HG03039 (cell line): Measurements from ENCODE around the gene UCN3.
"Not testable (repeated sequence)": the region's sequence is repeated elsewhere in the genome, so short reads cannot be mapped to it uniquely, and the experiment has no call there.

Experiments
- ATAC-seq: cut with Tn5 transposase; IDR thresholded peaks from one replicate; pipeline ENCODE4 v1.9.1; 2021; ENCODE audit warnings: mild to moderate bottlenecking, moderate library complexity; ENCODE audit not compliant: unreplicated experiment

UCN3 gene

GRCh38 chr10:5404208-5405041, 39.7 kb downstream of the UCN3 start, which contains the start of gene TUBAL3:
Gene TUBAL3 (minus strand): TSS chr10:5404828. CDS start chr10:5404792, 36 bp downstream.
- ATAC-seq, result no peak

- ATAC-seq, result no peak
Observed at GRCh38 chr10:5406918-5407317, 42.2 kb downstream of the UCN3 start.

DNA sequence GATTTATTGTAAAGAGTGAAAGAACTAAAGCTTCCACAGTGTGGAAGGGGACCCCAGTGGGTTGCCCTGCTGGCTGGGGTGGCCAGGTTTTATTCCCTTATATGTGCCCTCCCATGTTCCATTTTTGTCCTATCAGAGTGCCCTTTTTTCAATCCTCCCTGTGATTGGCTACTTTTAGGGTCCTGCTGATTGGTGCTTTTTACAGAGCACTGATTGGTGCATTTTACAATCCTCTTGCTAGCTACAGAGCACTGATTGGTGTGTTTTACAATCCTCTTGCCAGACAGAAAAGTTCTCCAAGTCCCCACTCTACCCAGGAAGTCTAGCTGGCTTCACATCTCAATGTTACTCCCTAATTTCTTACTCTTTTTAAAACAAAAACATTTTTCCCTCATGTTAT, 46.0 kb downstream of the UCN3 start:
- ATAC-seq, result not testable (repeated sequence)

GRCh38 chr10:5411941-5412276, 47.1 kb downstream of the UCN3 start:
- ATAC-seq, result no peak

GRCh38 chr10:5412277-5412941, 47.6 kb downstream of the UCN3 start, which contains the start of gene NET1:
Gene NET1 (plus strand): TSS chr10:5412557. CDS start chr10:5412693, 136 bp downstream.
- peak; percentile 95 for ATAC-seq

DNA sequence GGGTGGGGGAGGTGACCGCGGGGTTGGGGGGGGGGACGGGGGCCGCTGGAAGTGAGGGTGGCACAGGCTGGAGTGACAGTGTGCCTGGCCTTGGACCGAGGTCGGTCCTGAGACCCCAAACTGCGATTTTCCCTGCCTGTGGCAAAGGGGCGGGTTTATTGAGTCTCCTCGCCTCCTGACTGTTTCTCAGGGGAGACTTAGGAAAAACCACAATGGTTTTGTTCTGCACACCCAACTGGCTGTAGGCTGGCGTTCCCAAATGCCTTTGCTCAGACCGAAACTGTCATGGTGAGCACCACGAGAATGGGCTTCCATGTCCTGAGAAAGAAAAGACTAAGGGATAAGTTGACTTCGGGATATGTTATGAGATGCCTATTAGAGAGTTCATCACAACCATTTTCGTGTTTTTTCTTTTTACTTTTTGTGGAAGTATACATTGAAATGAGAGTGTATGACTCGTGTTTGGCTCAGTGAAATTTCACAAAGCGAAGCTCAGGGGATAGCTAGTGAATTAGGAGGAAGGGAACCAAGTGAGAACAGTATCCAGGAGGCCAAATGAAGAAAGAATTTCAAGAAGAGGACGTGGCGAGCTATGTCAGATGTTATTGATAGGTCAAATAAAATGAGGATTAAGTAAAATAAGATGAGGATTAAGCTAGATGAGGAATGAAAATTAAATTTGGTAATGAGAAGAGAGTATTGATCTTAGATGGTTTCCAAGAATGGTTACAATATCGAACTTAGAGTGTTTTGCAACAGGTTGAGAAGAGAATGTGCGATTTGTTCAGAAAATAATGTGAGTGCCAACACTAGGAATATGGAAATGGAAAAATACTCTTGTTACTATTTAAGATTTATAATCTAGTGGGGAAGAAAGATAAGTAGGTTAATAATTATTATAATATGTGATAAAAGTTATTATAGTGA, 48.5 kb downstream of the UCN3 start:
- ATAC-seq, result no peak

GRCh38 chr10:5416981-5417380, 52.2 kb downstream of the UCN3 start:
- no peak for ATAC-seq

GRCh38 chr10:5418584-5418983, 53.8 kb downstream of the UCN3 start:
- ATAC-seq, result no peak

- no peak for ATAC-seq
Observed at GRCh38 chr10:5419466-5420094, 54.8 kb downstream of the UCN3 start.

DNA sequence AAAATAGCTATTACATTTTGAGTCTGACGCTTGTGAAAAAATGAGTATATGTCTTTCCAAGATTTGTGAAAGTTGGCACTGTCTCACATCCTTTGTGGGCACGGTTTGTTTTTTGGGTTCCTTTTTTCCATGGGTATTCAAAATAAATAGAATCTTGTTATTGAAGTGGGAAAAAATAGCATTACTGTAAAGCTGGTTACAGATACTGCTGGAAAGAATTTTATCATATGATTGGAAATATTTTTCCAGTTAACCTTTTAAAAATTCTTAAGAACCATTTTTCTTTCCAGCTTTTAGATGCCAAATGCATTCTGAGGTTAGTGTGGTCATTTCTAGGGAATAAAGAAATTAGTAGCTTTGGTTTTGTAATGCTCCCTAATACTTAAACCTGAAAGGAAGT, 59.0 kb downstream of the UCN3 start:
- no peak for ATAC-seq
